OCI-LY7 (cell line): Measurements from ENCODE around the gene XAGE3.
"Not testable (repeated sequence)": the region's sequence is repeated elsewhere in the genome, so short reads cannot be mapped to it uniquely, and the experiment has no call there.

Experiments
- CTCF ChIP-seq: fragments of 200-600 bp; sonication (generic); conservative IDR thresholded peaks from 2 replicates; pipeline ENCODE4 v1.5.1; 2014; ENCODE audit warnings: mild to moderate bottlenecking, antibody characterized with exemption, low read length, moderate library complexity, mixed read lengths
- EZH2phosphoT487 ChIP-seq: fragments of 200-600 bp; sonication (generic); IDR thresholded peaks from 2 replicates; pipeline ENCODE4 v1.6.1; 2018; ENCODE audit warnings: low read depth, borderline replicate concordance, mild to moderate bottlenecking, mixed run types, antibody characterized with exemption, low read length, moderate library complexity, mixed read lengths

DNA sequence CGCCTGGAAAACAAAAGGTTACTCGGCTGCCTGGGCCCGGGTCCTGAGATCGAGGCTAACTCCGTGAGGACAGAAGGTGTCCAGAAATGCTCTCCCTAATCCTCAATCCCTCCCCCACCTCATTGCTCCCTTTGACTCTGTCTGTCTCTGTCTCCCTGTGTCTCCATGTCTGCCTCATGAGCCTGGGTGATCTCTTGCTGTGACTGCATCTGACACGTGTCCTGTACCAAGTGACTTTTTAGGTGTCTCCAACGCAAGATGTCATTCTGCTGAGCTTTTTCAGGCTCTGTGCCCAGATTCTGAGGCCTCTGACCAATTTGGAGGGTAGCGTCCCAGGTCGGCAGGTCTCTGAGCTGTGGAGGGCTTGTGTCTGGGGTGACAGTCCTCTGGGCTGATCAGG is 20.2 kb upstream of the XAGE3 start:
- not testable (repeated sequence) for TF ChIP-seq CTCF, EZH2phosphoT487
